ENCODE measurements around the gene SLC27A3.

Gene SLC27A3

GRCh38 chr1:153796786-153797659 lies 21.8 kb downstream of the SLC27A3 start:
- no peak overlapping the region for H3K4me3 ChIP-seq (ENCODE audit: low read length)
- DNase-seq (ENCODE audit: low read depth): peak; percentile 59
- peak; percentile 81 for TF ChIP-seq CTCF (conservative IDR thresholded peaks at IDR 0.05; ENCODE audit: low read length)

GRCh38 chr1:153798468-153798780 lies 23.2 kb downstream of the SLC27A3 start:
- no peak for TF ChIP-seq CTCF (conservative IDR thresholded peaks at IDR 0.05; ENCODE audit: low read length)
- DNase-seq (ENCODE audit: low read depth): no peak
- no peak overlapping the region for H3K4me3 ChIP-seq (ENCODE audit: low read length)

GRCh38 chr1:153799016-153799415 lies 23.8 kb downstream of the SLC27A3 start:
- H3K4me3 ChIP-seq (ENCODE audit: low read length): no peak overlapping the region
- no peak for DNase-seq (ENCODE audit: low read depth)
- no peak for TF ChIP-seq CTCF (conservative IDR thresholded peaks at IDR 0.05; ENCODE audit: low read length)

GRCh38 chr1:153799566-153800465 lies 24.6 kb downstream of the SLC27A3 start:
- no peak for DNase-seq (ENCODE audit: low read depth)
- no peak for TF ChIP-seq CTCF (conservative IDR thresholded peaks at IDR 0.05; ENCODE audit: low read length)
- H3K4me3 ChIP-seq (ENCODE audit: low read length): no peak overlapping the region

- TF ChIP-seq CTCF (conservative IDR thresholded peaks at IDR 0.05; ENCODE audit: low read length): no peak
- no peak overlapping the region for H3K4me3 ChIP-seq (ENCODE audit: low read length)
- DNase-seq (ENCODE audit: low read depth): no peak
These were observed 25.3 kb downstream of the SLC27A3 start for GRCh38 chr1:153800516-153800915.

- TF ChIP-seq CTCF (conservative IDR thresholded peaks at IDR 0.05; ENCODE audit: low read length): no peak
- no peak overlapping the region for H3K4me3 ChIP-seq (ENCODE audit: low read length)
- DNase-seq (ENCODE audit: low read depth): no peak
These were observed 25.9 kb downstream of the SLC27A3 start for GRCh38 chr1:153801028-153801625.

Measured in AG10803 (cell line).